DND-41 (cell line): ENCODE data around the gene ATP2A3.

ENCODE experiments used
- ATAC-seq: fragments of 200-7000 bp; cut with Tn5 transposase; 3 replicates; pipeline ENCODE4 v1.9.1; 2021; ENCODE audit warnings: low read depth; ENCODE audit not compliant: insufficient read depth
- DNase-seq: peaks from one replicate; pipeline ENCODE4 v3.0.0-alpha.2; 2020
- H2AFZ ChIP-seq: 2 replicates; pipeline ENCODE4 v1.6.0; 2012; ENCODE audit warnings: low read depth, low read length
- H3K27ac ChIP-seq: 2 replicates; pipeline ENCODE4 v1.5.1; 2012; ENCODE audit warnings: low read length, inconsistent platforms
- H3K27me3 ChIP-seq: fragments of 200-600 bp; sonication (generic); 2 replicates; pipeline ENCODE4 v1.6.0; 2012; ENCODE audit warnings: low read length, mild to moderate bottlenecking, inconsistent platforms; ENCODE audit not compliant: insufficient read depth, poor library complexity
- H3K36me3 ChIP-seq: 2 replicates; pipeline ENCODE4 v1.5.1; 2012; ENCODE audit warnings: low read length, inconsistent platforms; ENCODE audit not compliant: insufficient read depth
- H3K4me1 ChIP-seq: 2 replicates; pipeline ENCODE4 v1.5.1; 2012; ENCODE audit warnings: mild to moderate bottlenecking, low read length; ENCODE audit not compliant: insufficient read depth
- H3K4me2 ChIP-seq: 2 replicates; pipeline ENCODE4 v1.6.0; 2012; ENCODE audit warnings: mild to moderate bottlenecking, moderate library complexity, low read length, inconsistent platforms; ENCODE audit not compliant: insufficient read depth
- H3K4me3 ChIP-seq, 2 experiments: fragments of 200-600 bp in 1 of 2; shearing (Covaris generic) in 1 of 2; 2 replicates each; pipeline ENCODE4 v1.5.1; 2012 to 2016; ENCODE audit warnings: inconsistent platforms in 2 of 2, low read length in 2 of 2, mild to moderate bottlenecking in 2 of 2, low read depth in 1 of 2, moderate library complexity in 1 of 2
- H3K79me2 ChIP-seq: 2 replicates; pipeline ENCODE4 v1.6.0; 2012; ENCODE audit warnings: low read length, inconsistent platforms; ENCODE audit not compliant: insufficient read depth
- H3K9ac ChIP-seq: 2 replicates; pipeline ENCODE4 v1.6.0; 2012; ENCODE audit warnings: low read depth, mild to moderate bottlenecking, inconsistent platforms, low read length, moderate library complexity
- H3K9me3 ChIP-seq: 2 replicates; pipeline ENCODE4 v1.5.1; 2012; ENCODE audit warnings: low read length, moderate library complexity, mild to moderate bottlenecking, inconsistent platforms; ENCODE audit not compliant: insufficient read depth, severe bottlenecking
- H4K20me1 ChIP-seq: 2 replicates; pipeline ENCODE4 v1.6.0; 2012; ENCODE audit warnings: low read length; ENCODE audit not compliant: insufficient read depth
- EZH2 ChIP-seq: IDR thresholded peaks from 3 replicates; pipeline ENCODE4 v1.6.1; 2012; ENCODE audit warnings: borderline replicate concordance, low read depth, mild to moderate bottlenecking, moderate library complexity, low read length, inconsistent platforms; ENCODE audit not compliant: severe bottlenecking
- TF ChIP-seq, protein P1 (sequence below): IDR thresholded peaks from 2 replicates; pipeline ENCODE4 v1.5.1; 2012; ENCODE audit warnings: borderline replicate concordance, low read length, moderate library complexity, mild to moderate bottlenecking; ENCODE audit not compliant: poor library complexity, severe bottlenecking; ENCODE audit errors: extremely low read depth

ATP2A3 gene

DNA sequence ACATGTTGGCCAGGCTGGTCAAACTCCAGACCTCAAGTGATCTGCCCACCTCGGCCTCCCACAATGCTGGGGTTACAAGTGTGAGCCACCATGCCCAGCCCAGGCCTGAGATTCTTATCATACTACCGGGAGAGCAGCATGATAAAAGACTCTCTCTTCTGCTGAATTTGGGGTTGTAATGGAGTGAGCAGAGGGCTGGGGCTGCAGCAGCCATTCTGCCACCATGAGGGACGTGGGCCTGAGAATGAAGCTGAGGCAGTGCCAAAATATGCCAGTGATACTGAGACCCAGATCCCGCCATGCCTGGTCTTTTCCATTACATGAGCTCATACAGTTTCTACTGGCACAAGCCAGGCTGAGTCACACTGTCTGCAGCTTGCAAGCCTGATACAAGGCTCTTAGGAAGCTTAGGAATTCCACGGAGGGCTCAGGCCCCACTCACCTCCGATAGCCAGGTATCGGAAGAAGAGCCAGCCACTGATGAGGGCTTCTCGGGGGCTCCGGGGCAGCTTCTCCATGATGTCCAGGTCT, 28.3 kb downstream of the ATP2A3 start:
- H3K9ac ChIP-seq, result no peak overlapping the region
- H3K36me3 ChIP-seq, result peaks cover 91% of the 10 kb centered on the region
- H3K27ac ChIP-seq, result no peak overlapping the region
- DNase-seq (no peak), ATAC-seq (no peak)
- no peaks in the 10 kb centered on the region for H3K9me3 ChIP-seq
- no peak for TF ChIP-seq EZH2
- TF ChIP-seq, protein P1, sequence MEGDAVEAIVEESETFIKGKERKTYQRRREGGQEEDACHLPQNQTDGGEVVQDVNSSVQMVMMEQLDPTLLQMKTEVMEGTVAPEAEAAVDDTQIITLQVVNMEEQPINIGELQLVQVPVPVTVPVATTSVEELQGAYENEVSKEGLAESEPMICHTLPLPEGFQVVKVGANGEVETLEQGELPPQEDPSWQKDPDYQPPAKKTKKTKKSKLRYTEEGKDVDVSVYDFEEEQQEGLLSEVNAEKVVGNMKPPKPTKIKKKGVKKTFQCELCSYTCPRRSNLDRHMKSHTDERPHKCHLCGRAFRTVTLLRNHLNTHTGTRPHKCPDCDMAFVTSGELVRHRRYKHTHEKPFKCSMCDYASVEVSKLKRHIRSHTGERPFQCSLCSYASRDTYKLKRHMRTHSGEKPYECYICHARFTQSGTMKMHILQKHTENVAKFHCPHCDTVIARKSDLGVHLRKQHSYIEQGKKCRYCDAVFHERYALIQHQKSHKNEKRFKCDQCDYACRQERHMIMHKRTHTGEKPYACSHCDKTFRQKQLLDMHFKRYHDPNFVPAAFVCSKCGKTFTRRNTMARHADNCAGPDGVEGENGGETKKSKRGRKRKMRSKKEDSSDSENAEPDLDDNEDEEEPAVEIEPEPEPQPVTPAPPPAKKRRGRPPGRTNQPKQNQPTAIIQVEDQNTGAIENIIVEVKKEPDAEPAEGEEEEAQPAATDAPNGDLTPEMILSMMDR, result no peak
- no peak overlapping the region for H3K4me2 ChIP-seq
- H4K20me1 ChIP-seq, result peaks cover 27% of the 10 kb centered on the region
- H3K27me3 ChIP-seq, result no peaks in the 10 kb centered on the region
- no peak overlapping the region for H2AFZ ChIP-seq
- H3K4me3 ChIP-seq, result no peak overlapping the region
- no peaks in the 10 kb centered on the region for H3K4me1 ChIP-seq
- H3K79me2 ChIP-seq, result peaks cover 7% of the 10 kb centered on the region; the same call in 1 of the 2 replicates

DNA sequence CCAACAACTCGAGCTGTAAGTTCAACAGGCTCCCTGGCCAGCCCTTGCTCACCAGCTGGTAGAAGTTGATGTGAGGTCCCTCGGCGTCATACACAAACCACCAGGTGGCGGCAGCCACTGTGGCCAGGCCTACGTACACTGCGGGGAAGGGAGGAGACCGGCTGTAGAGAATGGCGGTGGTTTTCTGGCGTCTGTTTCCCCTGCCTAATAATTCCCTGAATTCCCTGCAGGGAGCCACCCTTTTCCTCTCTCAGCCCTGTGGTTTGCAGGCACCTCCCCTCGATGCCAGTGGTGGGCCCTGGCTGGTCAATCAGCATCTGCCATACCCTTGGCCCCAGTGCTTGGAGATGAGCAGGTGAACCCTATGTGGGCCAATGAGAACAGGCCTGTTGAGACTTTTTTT, 29.1 kb downstream of the ATP2A3 start:
- no peak overlapping the region for H3K4me3 ChIP-seq
- no peak overlapping the region for H2AFZ ChIP-seq
- no peak for TF ChIP-seq EZH2
- TF ChIP-seq, protein P1, result peak; percentile 70
- H3K9me3 ChIP-seq, result no peaks in the 10 kb centered on the region
- no peaks in the 10 kb centered on the region for H3K27me3 ChIP-seq
- no peak overlapping the region for H3K4me2 ChIP-seq
- peak; percentile 55 for DNase-seq
- peaks cover 7% of the 10 kb centered on the region; the same call in 1 of the 2 replicates for H3K79me2 ChIP-seq
- no peak overlapping the region for H3K9ac ChIP-seq
- ATAC-seq, result peak; percentile 69
- no peaks in the 10 kb centered on the region for H3K4me1 ChIP-seq
- peaks cover 93% of the 10 kb centered on the region for H3K36me3 ChIP-seq
- no peak overlapping the region for H3K27ac ChIP-seq
- H4K20me1 ChIP-seq, result peaks cover 29% of the 10 kb centered on the region

DNA sequence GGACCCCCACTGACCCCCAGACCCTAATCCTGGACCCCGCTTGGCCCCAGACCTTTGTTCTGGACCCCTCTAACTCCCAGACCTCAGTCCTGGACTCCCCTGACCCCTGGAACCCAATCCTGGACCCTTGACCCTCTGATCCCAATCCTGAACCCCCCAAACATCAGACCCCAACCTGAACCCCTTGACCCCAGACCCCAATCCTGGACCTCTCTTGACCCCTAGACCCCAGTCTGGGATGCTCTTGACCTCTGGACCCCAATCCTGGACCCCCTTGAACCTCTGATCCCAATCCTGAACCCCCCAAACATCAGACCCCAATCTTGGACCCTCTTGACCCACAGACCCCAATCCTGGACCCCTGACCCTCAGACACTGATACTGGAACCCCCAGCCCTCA, 34.5 kb downstream of the ATP2A3 start:
- Histone ChIP-seq H2AFZ (no peak overlapping the region), H3K4me3 (no peak overlapping the region), H3K9ac (no peak overlapping the region), H3K4me1 (no peaks in the 10 kb centered on the region), H3K36me3 (peaks cover 93% of the 10 kb centered on the region), H3K79me2 (no peaks in the 10 kb centered on the region), H3K27ac (no peak overlapping the region), H4K20me1 (peaks cover 32% of the 10 kb centered on the region), H3K27me3 (no peaks in the 10 kb centered on the region), H3K4me2 (no peak overlapping the region), H3K9me3 (no peaks in the 10 kb centered on the region)
- TF ChIP-seq EZH2, result no peak
- TF ChIP-seq, protein P1, result no peak
- DNase-seq, result no peak
- no peak for ATAC-seq
